GM19023 (cell line): ENCODE results near the gene ITGB1.
"Not testable (repeated sequence)": the region's sequence is repeated elsewhere in the genome, so short reads cannot be mapped to it uniquely, and the experiment has no call there.

Source experiments
- ATAC-seq: cut with Tn5 transposase; IDR thresholded peaks from one replicate; pipeline ENCODE4 v1.9.1; 2021; ENCODE audit warnings: mild to moderate bottlenecking, moderate library complexity; ENCODE audit not compliant: unreplicated experiment

ITGB1 gene

DNA sequence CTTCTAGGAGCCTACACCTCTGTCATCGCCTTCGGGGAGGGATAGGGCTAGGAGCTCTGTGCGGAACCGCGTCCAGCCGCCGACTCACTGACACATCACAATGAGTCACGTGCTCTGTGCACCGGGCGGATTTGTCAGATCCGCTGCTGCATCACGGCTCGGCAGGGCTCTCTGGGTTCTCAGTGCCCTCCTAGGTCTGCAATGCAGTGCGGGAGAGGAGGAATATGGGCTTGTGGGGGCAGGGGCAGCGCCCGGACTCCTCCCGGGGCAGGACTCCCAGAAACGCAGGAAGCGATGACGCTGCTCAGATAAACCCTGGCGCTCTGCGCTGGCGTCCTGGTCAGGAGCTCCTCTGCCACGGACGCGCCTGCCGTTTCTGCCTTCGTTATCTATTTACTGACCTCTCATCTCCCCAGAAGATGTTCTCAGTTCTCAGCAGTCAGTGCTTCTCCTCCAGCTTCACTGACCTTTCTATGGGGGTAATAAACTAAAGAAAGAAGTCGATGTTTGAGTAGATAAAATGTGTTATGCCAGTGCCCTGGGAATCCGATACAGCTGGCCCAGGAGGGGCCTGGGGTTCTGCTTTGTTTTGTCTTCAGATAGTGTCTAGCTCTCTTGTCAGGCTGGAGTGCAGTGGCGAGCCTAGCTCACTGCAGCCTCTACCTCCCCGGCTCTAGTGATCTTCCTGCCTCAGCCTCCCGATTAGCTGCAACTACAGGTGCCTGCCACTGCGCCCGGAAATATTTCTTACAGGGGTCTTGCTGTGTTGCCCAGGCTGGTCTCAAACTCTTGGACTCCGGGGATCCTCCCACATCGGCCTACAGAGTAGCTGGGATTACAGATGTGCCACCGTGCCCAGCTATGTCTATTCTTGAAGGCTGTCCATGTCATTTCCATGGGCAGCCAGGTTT, 22.8 kb upstream of the ITGB1 start:
- ATAC-seq: peak; percentile 96

DNA sequence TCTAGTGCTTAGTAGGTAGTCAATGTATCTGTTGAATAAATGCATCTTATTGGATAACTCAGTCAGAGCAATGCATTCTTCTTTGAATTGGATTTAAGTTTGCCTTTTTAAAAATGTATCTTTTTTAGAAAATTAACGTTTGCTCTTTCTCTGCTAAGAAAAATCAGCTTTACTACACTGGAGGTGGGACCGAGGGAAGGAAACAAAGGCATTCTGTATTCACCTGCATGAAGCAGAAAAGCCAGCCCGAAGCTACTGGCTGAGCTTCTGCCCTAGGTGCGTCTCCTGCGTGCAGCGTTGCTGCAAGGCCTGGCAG, 22.2 kb upstream of the ITGB1 start:
- no peak for ATAC-seq

DNA sequence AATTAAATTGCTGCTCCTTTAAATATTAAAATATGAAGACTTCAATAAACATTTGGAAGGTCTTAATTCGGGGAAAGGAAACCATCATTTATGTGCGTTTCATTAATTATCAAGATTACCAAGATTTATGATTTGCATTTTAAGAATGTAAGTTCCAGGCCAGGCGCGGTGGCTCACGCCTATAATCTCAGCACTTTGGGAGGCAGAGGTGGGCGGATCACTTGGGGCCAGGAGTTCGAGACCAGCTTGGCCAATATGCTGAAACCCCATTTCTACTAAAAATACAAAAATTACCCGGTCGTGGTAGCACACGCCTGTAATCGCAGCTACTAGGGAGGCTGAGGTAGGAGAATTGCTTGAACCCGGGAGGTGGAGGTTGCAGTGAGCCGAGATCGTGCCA, 21.7 kb upstream of the ITGB1 start:
- not testable (repeated sequence) for ATAC-seq

DNA sequence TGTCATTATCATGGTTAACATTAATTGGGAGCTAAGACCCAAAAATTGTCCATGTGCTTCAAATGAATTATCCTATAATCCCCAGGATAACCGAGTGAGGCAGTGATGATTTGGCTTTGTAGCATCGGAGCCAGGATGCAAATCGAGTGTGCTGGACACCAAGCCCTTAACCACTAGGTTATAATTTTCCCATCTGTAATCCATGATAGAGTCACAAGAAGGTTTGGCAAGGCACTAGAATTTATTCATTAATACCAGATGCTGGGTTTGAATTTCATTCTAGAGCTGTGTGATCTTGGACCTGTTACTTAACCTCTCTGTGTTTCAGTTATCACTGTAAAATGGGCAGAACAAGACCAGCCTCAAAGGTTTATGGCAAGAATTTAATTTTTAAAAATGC, 21.0 kb upstream of the ITGB1 start:
- no peak for ATAC-seq

DNA sequence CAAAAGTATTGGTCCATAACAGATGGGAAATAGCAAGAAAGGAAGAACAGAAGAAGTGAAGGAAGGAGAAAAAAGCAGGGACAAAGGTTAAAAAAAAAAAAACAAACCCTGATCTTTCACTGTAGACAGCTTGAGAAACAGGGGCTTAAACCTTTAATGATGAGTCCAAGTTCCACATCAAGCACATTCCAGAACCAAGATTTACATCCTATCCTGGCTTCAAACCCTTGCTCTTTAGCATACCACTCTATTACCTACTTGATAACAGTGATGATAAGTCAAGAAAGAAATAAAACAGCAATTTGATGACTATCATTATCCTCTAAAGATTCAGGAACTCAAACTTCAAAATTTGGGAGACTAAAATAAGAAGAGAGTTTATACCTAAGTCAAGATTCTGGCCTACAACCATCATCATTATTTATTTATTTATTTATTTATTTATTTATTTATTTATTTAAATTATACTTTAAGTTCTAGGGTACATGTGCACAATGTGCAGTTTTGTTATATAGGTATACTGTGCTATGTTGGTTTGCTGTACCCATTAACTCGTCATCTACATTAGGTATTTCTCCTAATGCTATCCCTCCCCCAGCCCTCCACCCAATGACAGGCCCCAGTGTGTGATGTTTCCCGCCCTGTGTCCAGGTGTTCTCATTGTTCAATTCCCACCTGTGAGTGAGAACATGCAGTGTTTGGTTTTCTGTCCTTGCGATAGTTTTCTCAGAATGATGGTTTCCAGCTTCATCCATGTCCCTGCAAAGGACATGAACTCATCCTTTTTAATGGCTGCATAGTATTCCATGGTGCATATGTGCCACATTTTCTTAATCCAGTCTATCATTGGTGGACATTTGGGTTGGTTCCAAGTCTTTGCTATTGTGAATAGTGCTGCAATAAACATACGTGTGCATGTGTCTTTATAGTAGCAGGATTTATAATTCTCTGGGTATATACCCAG, 20.1 kb upstream of the ITGB1 start:
- ATAC-seq: not testable (repeated sequence)

DNA sequence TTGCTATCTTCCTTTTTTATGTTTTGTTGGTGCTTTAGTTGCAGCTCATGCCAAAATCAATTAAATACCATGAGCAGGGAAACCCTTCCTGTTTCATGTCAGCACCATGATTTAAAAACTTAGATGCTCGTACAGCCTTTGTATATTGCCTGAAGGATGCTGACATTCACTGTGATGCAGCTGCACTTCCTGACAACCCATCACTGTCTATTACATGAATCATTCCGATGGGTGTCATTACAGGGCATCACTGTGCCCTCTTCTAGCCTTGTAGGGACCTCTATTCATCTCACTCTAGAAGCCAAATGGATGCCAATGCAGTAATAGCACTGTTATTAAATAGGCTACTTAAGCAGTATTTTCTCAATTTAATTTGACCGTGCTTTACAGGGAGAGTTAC, 18.3 kb upstream of the ITGB1 start:
- no peak for ATAC-seq

DNA sequence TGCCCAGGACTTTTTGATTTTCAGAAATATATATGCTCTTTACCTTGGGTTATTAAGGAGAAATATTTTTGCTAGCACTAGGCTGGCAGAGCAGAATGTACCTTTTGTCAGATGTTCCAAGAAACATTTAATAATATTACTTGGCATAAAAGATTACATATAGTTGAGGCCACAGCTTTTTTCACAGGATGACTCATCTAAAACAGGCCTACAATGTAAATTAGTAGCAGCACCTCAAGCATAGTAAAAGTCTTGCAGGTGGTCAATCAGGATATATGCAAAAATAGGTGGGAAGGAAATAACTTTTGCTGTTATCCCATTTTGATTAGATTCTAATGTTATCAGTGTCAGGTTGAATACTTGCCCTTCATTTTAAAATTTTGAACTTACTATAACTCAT, 14.9 kb upstream of the ITGB1 start:
- no peak for ATAC-seq

DNA sequence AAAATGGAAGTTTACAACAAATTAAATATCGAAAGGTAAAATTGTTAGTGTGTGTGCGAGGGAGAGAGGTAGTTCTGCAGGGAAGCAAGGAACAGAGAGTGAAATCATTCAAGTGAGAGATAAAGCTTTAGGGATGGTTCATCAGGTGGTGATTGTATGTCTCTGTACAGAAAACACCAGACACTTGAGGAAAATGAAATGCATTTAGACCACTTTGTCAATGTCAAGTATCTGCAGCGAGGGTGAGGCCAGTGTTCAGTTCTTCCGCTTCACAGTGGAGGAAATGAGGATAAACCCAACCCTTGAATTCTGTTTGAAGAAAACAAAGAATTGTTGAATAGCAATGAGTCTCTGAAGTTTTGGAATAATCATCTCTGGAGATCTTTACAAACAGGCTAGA, 14.4 kb upstream of the ITGB1 start:
- ATAC-seq: no peak

DNA sequence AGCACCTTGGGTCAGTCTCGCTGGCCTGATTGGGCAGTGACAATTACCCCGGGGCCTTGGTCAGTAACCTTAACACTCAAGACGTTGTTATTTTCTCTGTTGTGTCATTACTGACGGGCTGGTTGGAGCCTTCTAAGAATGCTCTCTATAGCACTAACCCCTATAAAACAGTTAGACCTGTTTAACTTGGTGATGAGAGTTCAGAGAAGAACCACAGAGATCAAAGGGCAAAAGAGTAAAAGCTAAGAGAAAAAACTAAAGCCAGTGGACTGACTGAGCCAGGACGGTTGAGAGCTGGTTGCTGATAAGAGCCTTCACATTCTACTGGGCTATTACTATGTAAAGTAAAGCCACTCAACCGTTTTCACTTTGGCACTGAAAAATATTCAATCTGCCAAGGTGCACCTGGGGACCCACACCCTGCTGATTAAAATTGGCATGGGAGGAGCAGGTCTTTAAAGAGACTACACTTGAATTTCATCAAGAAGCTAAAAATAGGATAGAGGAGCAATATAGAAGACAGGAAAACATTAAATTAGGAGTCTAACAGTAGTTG, 13.6 kb upstream of the ITGB1 start:
- ATAC-seq: no peak

DNA sequence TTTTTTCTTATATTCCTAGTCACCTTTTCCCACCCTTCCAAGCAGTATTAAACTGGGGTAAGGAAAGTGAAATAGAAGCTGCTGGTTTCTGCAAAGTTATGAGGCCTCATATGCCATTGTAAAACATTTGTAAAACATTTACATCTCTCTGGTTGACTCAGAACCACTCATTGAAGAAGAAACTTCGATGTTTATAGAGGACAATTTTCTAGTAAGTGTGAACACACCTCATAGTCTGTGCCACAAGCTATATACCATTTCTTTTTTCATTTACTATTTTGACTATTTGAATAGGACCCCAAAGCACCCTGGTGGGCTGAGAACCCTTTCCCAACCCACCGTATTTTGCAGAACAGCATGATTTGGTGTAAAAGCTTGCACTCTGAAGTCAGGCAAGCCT, 12.9 kb upstream of the ITGB1 start:
- no peak for ATAC-seq

DNA sequence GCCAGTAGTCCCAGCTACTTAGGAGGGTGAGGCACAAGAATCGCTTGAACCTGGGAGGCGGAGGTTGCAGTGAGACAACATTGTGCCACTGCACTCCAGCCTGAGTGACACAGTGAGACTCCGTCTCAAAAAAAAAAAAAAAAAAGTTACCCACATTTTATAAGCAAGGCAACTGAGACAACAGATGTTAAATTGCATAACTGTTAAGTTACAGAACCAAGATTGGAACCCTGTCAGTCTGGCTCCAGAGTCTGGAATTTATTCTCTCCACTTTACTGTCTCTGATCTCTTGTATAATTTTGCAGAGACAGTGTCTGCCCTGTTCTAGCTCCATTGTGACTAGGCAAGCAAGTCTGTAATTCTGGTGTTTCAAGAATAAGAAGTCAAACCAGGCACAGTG, 6.2 kb upstream of the ITGB1 start:
- no peak for ATAC-seq

DNA sequence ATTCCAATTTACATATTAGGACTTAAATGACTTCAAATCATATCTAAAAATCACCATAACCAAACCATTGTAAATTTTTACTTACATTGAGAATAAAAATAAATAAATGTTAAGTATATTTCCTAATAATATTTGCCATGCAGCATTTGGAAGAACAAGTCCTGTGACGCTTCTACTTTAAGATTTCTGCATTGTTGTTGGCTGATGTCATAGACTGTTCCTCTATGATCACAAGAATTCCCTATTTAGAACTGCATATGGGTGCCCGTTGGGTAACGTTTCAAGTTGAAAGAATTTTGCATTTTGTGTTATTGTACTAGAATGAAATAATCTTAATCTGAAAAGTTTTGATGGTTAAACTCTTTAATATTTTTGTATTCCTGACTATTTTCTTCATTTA, 5.1 kb upstream of the ITGB1 start:
- no peak for ATAC-seq

DNA sequence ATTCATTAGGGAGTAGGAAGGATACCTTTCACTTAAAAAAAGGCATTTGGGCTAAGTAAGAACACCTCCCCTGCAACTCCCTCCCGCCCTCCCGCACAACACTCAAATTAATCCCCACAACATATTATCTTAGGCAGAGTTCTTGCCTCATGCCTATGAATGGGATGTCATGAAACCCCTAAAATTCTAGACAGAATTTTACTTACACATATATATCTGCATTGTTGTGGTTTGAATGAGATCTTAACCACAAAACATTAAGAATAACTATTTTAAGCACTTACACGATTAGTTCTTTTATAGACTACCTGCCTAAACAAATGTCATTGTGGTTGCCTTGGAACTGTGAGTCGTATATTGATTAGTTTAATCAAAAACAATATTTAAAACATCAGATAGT, 4.5 kb upstream of the ITGB1 start:
- no peak for ATAC-seq

DNA sequence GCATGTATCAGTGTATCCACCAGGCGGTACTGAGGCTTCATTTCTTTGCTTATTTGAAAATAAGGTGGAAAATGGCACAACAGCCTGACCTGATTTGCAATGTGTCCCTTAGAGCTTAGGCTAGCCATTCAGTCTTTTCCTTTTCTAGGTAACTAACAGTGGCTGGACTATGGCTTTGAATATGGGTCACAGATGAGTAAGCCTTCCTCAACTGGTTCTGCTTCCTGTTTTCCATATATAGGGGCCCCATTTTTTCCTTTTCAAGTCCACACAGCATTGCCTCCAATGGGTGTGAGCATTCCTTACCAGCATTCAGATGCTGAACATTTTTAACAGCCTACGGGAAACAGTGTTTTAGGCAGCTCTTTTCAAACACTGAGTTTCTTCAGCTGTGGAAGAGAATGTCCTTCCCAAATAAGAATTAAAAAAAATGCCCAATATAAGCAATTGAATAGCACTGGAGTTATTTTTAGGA, 3.9 kb upstream of the ITGB1 start:
- no peak for ATAC-seq

DNA sequence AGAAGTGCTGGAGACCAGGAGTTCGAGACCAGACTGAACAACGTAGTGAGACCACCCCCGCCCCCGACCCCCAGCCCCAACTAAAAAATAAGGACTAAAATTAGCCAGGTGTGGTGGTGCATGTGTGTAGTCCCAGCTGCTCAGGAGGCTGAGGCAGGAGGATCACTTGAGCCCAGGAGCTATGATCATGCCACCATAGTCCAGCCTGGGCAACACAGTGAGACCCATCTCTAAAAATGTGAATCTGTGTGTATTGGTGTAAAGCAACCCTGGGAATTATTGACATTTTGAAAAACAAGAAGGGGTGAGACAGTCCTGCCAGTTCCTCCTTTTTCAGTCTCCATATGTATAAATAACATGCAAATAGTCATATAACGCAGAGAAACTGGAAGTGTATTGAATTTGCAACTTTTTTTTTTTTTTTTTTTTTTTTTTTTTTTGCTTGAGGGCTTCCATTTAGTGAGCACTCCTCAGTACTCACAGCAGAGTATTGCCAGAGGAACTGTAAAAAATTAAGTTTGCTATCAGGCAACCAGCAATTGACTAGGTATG, 3.4 kb upstream of the ITGB1 start:
- ATAC-seq: no peak

DNA sequence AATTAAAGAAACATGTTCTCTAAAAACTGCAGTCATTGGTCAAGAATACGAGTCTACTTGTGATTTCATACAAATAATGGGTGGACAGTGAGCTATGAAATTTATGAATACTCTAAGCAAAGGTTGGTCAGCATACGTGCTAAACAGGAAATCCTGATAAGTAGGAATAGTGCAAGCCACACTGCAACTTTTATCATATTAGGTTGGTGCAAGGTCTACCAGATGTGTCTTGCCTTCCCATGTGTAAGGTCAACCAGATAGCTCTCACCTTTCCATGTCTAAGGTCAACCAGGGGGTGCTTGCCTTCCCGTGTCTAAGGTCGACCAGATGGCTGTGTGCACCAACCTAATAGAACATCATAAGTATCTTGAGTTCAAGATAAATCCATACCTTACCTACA, 2.0 kb upstream of the ITGB1 start:
- ATAC-seq: no peak

DNA sequence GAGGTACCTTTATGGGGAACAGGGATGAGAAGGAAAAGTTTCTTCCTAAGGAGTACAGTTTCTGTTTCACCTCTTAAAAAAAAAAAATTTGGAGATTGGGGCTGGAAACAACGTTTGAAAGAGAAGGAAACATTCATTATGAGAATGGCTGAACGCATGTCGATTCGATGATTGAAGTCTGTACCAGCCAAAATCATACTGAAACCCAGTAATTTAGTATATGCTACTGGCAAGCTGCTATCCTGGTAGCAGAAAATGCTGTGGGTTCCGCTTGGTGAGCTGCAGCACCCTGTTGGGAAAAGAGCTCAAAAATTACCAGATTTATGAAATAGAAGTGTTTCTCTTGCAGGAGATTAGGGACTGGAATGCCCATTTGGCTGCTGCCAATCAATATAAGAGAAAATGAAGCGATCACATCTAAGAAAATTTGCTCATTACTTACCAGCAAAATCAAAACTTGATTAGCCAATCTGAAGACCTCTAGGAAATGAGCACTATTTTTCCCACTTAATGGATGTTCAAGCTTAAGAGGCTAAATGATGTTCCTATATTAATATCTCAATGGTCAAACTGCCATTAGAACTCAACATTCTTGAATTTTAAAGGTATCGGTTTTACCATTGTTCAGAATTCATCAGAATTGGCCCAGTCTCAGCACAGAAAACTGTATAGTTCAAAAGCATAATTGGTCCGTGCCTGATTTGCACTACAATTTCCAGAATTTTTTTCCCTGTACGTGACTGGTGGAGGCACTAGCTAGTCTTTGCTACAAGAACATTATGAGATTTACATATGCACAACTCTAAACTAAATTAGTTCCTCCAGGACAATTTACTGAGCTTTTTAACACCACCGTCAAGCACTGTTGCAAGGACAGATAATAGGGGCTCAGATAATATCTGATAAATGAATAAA, 1.2 kb upstream of the ITGB1 start:
- ATAC-seq: peak; percentile 20

DNA sequence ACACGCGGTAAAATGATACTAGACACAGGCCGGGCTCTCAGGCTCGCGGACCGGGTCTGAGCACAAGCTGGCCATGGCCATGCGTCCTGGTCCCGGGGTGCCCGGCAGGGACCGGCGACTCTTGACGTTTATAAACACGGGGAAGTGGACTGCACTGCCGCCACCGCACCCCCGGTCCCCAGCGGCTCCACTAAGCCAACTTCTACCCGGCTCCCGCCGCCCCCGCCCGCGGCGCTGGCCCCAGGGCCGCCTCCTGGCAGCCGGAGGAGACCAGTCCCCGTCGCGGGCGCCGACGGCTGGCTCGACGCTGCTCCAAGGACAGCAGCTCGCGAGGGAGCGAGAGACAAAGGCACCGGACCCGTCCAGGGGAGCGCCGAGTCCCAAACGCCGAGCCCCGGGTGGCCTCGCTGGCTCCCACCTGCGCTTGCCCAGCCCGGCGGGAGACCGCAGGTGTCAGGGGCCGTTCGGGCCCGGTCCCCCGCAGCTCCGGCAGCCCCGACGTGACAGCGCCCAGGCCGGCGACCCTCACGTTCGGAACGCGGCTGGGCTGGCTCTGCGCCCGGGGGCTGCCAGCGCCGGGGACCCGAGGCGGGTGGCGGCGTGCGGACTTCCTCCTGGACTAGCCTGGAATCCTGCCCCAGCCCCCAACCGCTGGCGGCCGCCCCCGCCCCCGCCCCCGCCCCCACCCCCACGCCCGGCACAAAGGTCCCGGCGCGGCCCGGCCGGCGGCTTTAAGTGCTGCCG, 517 bp downstream of the ITGB1 start:
- ATAC-seq: peak; percentile 32

DNA sequence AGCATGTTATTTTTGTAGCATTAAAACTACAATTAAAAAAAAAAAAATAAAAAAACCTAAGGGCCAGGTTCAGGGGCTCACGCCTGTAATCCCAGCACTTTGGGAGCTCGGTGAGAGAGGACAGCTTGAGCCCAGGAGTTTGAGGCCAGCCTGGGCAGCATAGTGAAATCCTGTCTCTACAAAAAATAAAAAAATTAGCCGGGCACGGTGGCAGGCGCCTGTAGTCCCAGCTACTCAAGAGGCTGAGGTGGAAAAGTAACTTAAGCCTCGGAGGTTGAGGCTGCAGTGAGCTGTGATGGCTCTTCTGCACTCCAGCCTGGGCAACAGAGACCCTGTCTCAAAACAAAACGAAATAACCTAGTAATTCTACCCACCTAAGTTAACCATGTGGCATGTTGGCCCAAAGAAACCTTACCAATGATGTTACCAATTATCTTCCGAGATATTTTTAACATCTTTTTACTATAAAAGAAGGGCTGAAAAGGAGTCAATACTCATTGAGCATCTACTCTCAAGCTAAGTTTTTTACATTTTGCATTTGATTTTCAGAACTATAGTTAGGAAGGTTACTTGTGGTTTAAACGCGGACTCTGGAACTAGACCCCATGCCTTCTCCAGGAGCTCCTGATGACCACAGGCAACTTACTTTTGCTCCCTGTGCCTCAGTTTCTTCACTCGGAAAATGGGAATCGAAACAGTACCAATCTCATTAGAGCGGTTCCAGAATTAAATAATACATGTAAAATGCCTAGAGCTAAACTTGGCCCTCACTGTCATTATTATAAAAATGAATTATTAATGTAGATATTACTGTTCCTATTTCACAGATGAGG, 1.4 kb downstream of the ITGB1 start:
- no peak for ATAC-seq
